Hepatocyte (in vitro differentiated cells): ENCODE measurements around the gene NCOA3. TPM values are rescaled to one million over a fixed set of nuclear protein-coding genes. Genes with fewer than 3 reads are reported as not detected.

Experiments used
- DNase-seq: peaks from one replicate; pipeline ENCODE4 v3.0.0-alpha.2; 2016; ENCODE audit warnings: low spot score
- H2AFZ ChIP-seq: fragments of 200-600 bp; sonication (generic); 2 replicates; pipeline ENCODE4 v1.6.0; 2016; ENCODE audit warnings: antibody characterized with exemption, mild to moderate bottlenecking
- H3K27ac ChIP-seq: fragments of 200-600 bp; sonication (generic); 2 replicates; pipeline ENCODE4 v1.5.1; 2016; ENCODE audit warnings: mild to moderate bottlenecking
- H3K27me3 ChIP-seq: fragments of 200-600 bp; sonication (generic); 2 replicates; pipeline ENCODE4 v1.6.1; 2016
- H3K36me3 ChIP-seq: fragments of 200-600 bp; sonication (generic); replicated peaks from 2 replicates; pipeline ENCODE4 v1.5.1; 2016; ENCODE audit warnings: low read depth; ENCODE audit not compliant: insufficient read depth
- H3K4me1 ChIP-seq: fragments of 200-600 bp; sonication (generic); 2 replicates; pipeline ENCODE4 v1.5.1; 2016; ENCODE audit warnings: mild to moderate bottlenecking, moderate library complexity; ENCODE audit not compliant: insufficient read depth
- H3K4me2 ChIP-seq: fragments of 200-600 bp; sonication (generic); 2 replicates; pipeline ENCODE4 v1.6.0; 2016
- H3K4me3 ChIP-seq: fragments of 200-600 bp; sonication (generic); 2 replicates; pipeline ENCODE4 v1.5.1; 2016; ENCODE audit warnings: mild to moderate bottlenecking
- H3K79me2 ChIP-seq: fragments of 200-600 bp; sonication (generic); 2 replicates; pipeline ENCODE4 v1.6.0; 2017; ENCODE audit warnings: mild to moderate bottlenecking
- H3K9me2 ChIP-seq: fragments of 200-600 bp; sonication (generic); replicated peaks from 2 replicates; pipeline ENCODE4 v1.6.0; 2017; ENCODE audit warnings: mild to moderate bottlenecking; ENCODE audit not compliant: insufficient read depth
- H3K9me3 ChIP-seq: fragments of 200-600 bp; sonication (generic); 2 replicates; pipeline ENCODE4 v1.5.1; 2016; ENCODE audit warnings: low read depth, mild to moderate bottlenecking
- H4K20me1 ChIP-seq: fragments of 200-600 bp; sonication (generic); 2 replicates; pipeline ENCODE4 v1.6.0; 2016; ENCODE audit warnings: mild to moderate bottlenecking; ENCODE audit not compliant: insufficient read depth, poor library complexity, severe bottlenecking
- EZH2 ChIP-seq: fragments of 200-600 bp; sonication (generic); IDR thresholded peaks from 2 replicates; pipeline ENCODE4 v1.6.1; 2016; ENCODE audit warnings: antibody characterized with exemption, mild to moderate bottlenecking, borderline replicate concordance
- EZH2phosphoT487 ChIP-seq: fragments of 200-600 bp; sonication (generic); IDR thresholded peaks from one replicate; pipeline ENCODE4 v1.6.1; 2018; ENCODE audit warnings: antibody characterized with exemption, mild to moderate bottlenecking, low read depth, moderate library complexity; ENCODE audit not compliant: unreplicated experiment, severe bottlenecking
- WGBS: methylation state at CpG from one replicate; pipeline ENCODE4 v1.1.6; 2016; ENCODE audit warnings: low lambda C conversion rate; ENCODE audit errors: missing lambda C conversion rate; 5-methylcytosine and 5-hydroxymethylcytosine counted together
- polyA plus RNA-seq: library from polyadenylated mRNA; unstranded; fragments of >200 nt; fragmentation: Nextera tagmentation; extraction: Ambion mirVana; gene quantifications from 2 replicates; pipeline ENCODE4 v1.2.1, GENCODE V29; 2016
- total RNA-seq: library from RNA; depleted of rRNA; stranded (reverse); fragments of >200 nt; gene quantifications from 2 replicates; pipeline ENCODE4 v1.2.3, GENCODE V29; 2014
- TF ChIP-seq, protein P1 (sequence below): fragments of 200-600 bp; sonication (generic); IDR thresholded peaks from 2 replicates; pipeline ENCODE4 v1.5.1; 2016; ENCODE audit warnings: antibody characterized with exemption, mild to moderate bottlenecking; ENCODE audit not compliant: poor library complexity

NCOA3 gene
- total and polyA plus RNA-seq, 2 experiments from 2014 or later = 12.7 to 28.6 TPM

DNA sequence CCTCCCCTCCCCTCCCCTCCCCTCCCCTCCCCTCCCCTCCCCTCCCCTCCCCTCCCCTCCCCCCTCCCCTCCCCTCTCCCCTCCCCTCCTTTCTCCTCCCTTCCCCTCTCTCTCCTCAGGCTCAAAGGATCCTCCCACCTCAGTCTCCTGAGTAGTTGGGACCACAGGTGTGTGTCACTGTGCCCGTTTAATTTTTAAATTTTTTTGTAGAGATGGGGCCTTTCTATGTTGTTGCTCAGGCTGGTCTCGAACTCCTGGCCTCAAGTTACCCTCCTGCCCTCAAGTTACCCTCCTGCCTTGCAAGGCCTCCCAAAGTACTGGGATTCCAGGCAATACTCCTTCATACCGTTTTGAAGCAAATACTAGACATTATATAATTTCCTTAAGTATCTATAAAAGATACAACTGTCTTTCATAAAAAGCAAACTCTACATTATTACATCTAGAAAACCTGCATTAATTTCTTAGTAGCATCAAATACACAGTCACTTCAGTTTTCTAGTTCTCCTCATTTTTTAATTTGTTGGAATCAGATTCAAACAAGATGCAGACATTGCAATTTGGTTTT, 39.8 kb downstream of the NCOA3 start:
- H3K4me3 ChIP-seq = no peak overlapping the region
- H3K27ac ChIP-seq = no peak overlapping the region
- H3K4me1 ChIP-seq = peaks cover 21% of the 10 kb centered on the region
- H3K79me2 ChIP-seq = peaks cover 86% of the 10 kb centered on the region
- TF ChIP-seq EZH2 (no peak), EZH2phosphoT487 (no peak)
- TF ChIP-seq, protein P1, sequence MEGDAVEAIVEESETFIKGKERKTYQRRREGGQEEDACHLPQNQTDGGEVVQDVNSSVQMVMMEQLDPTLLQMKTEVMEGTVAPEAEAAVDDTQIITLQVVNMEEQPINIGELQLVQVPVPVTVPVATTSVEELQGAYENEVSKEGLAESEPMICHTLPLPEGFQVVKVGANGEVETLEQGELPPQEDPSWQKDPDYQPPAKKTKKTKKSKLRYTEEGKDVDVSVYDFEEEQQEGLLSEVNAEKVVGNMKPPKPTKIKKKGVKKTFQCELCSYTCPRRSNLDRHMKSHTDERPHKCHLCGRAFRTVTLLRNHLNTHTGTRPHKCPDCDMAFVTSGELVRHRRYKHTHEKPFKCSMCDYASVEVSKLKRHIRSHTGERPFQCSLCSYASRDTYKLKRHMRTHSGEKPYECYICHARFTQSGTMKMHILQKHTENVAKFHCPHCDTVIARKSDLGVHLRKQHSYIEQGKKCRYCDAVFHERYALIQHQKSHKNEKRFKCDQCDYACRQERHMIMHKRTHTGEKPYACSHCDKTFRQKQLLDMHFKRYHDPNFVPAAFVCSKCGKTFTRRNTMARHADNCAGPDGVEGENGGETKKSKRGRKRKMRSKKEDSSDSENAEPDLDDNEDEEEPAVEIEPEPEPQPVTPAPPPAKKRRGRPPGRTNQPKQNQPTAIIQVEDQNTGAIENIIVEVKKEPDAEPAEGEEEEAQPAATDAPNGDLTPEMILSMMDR = no peak
- no peak for DNase-seq
- H3K36me3 ChIP-seq = no peaks in the 10 kb centered on the region
- H3K9me2 ChIP-seq = no peaks in the 10 kb centered on the region
- peaks cover 4% of the 10 kb centered on the region for H4K20me1 ChIP-seq
- H2AFZ ChIP-seq = no peak overlapping the region
- no peak overlapping the region for H3K4me2 ChIP-seq
- WGBS = 76% methylated on average over 3 of the region's 3 CpGs
- H3K27me3 ChIP-seq = no peaks in the 10 kb centered on the region
- H3K9me3 ChIP-seq = no peaks in the 10 kb centered on the region

DNA sequence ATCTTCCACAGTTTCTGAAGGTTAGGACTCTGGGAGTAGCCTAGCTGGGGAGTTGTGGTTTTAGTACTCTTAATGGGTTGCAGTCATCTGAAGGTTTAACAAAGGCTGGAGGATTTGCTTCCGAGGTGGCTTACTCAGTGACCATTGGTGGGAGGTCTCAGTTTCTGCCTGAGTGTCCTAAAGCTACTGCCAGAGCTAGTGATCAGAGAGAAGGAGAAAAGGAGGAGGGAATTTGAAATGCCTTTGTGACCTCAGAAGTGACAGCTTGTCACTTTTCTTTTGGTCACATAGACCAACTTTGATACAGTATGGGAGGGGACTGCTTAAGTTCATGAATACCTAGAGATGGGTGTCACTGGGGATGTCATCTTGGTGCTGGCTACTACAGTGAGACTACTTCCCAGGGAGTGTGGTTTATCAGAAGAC, 41.3 kb downstream of the NCOA3 start:
- DNase-seq = no peak
- Histone ChIP-seq H2AFZ (no peak overlapping the region), H4K20me1 (peaks cover 4% of the 10 kb centered on the region), H3K4me2 (no peak overlapping the region), H3K9me2 (no peaks in the 10 kb centered on the region), H3K9me3 (no peaks in the 10 kb centered on the region), H3K36me3 (no peaks in the 10 kb centered on the region), H3K4me3 (no peak overlapping the region), H3K27me3 (no peaks in the 10 kb centered on the region), H3K4me1 (peaks cover 25% of the 10 kb centered on the region), H3K79me2 (peaks cover 86% of the 10 kb centered on the region), H3K27ac (no peak overlapping the region)
- WGBS = 47% methylated on average over 1 of the region's 1 CpG
- TF ChIP-seq, protein P1 = no peak

DNA sequence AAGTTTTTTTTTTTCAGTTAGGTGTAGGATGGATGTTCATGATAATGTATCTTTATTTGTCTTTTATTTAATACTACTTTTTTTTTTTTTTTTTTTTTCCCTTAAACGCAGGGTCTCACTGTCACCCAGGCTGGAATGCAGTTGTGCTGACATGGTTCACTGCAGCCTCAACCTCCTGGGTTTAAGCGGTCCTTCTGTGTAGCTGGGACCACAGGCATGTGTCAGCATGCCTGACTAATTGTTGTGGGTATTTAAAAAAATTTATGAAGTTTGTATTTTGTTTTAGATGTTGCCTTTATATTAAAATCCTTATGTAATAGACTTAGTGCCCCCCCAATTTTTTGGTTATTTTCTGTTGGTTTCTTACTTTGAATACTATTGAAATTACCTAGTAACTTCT, 42.6 kb downstream of the NCOA3 start:
- TF ChIP-seq EZH2 (no peak), EZH2phosphoT487 (no peak)
- TF ChIP-seq, protein P1 = no peak
- peaks cover 25% of the 10 kb centered on the region for H3K4me1 ChIP-seq
- peaks cover 4% of the 10 kb centered on the region for H4K20me1 ChIP-seq
- H3K4me2 ChIP-seq = no peak overlapping the region
- no peaks in the 10 kb centered on the region for H3K36me3 ChIP-seq
- no peak overlapping the region for H3K4me3 ChIP-seq
- H3K79me2 ChIP-seq = peaks cover 86% of the 10 kb centered on the region
- DNase-seq = no peak
- H3K27ac ChIP-seq = no peak overlapping the region
- H3K9me2 ChIP-seq = no peaks in the 10 kb centered on the region
- H3K9me3 ChIP-seq = no peaks in the 10 kb centered on the region
- no peak overlapping the region for H2AFZ ChIP-seq
- 21% methylated on average over 2 of the region's 2 CpGs for WGBS
- H3K27me3 ChIP-seq = no peaks in the 10 kb centered on the region

DNA sequence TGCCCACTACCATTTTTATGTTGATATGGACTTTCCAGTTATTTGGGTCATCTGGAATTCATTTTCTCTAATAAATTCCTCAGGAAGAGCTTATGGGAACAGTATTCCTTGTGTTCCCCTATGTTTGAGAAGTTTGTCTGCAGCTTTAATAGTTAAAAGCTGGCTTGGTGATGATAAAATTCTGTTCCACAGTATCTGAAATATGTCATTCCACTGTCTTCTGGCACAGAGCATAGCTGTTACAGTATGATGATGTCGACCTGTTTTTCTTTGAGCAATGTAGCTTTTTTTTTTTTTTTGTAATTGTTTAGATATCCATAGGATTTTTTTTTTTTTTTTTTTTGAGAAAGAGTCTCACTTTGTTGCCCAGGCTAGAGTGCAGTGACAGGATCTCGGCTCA, 43.2 kb downstream of the NCOA3 start:
- H3K4me1 ChIP-seq = peaks cover 24% of the 10 kb centered on the region
- no peaks in the 10 kb centered on the region for H3K9me2 ChIP-seq
- H3K36me3 ChIP-seq = no peaks in the 10 kb centered on the region
- DNase-seq = no peak
- peaks cover 86% of the 10 kb centered on the region for H3K79me2 ChIP-seq
- no peaks in the 10 kb centered on the region for H3K9me3 ChIP-seq
- peaks cover 4% of the 10 kb centered on the region for H4K20me1 ChIP-seq
- H3K27ac ChIP-seq = peak overlapping the region; percentile 11
- H3K4me3 ChIP-seq = no peak overlapping the region
- no peak overlapping the region for H3K4me2 ChIP-seq
- H3K27me3 ChIP-seq = no peaks in the 10 kb centered on the region
- TF ChIP-seq EZH2phosphoT487 (no peak), EZH2 (no peak)
- TF ChIP-seq, protein P1 = no peak
- 64% methylated on average over 2 of the region's 2 CpGs for WGBS
- H2AFZ ChIP-seq = no peak overlapping the region
